Heart left ventricle (tissue), 16 donors: Measurements from ENCODE around the gene GSAP. TPM values are rescaled to one million over a fixed set of nuclear protein-coding genes. Genes with fewer than 3 reads are reported as not detected.

ENCODE experiments used
- ATAC-seq, 4 donors: fragments of 200-7000 bp; cut with Tn5 transposase; one replicate each; pipeline ENCODE4 v1.9.1; 2020 to 2022; ENCODE audit warnings: moderate library complexity in 4 of 4, mild to moderate bottlenecking in 3 of 4, moderate number of reproducible peaks in 1 of 4
- DNase-seq, 5 donors: peaks; one replicate each; pipeline ENCODE4 v3.0.0-alpha.2; 2020
- H3K27ac ChIP-seq, 12 donors: fragments of 200-600 bp; sonication (generic) in 4 of 12; one replicate each; pipeline versions ENCODE4 v1.5.0 to v1.8.0; 2016 to 2022; ENCODE audit warnings: mild to moderate bottlenecking in 2 of 12
- H3K27me3 ChIP-seq, 9 donors: fragments of 200-600 bp; sonication (generic) in 2 of 9; one replicate each; pipeline versions ENCODE4 v1.5.1 to v1.8.0; 2016 to 2022; ENCODE audit warnings: mild to moderate bottlenecking in 3 of 9
- H3K36me3 ChIP-seq, 9 donors: fragments of 200-600 bp; sonication (generic) in 2 of 9; one replicate each; pipeline versions ENCODE4 v1.5.0 to v1.8.0; 2018 to 2022; ENCODE audit warnings: mild to moderate bottlenecking in 2 of 9
- H3K4me1 ChIP-seq, 12 donors: fragments of 200-600 bp; sonication (generic) in 4 of 12; one replicate each; pipeline versions ENCODE4 v1.5.0 to v1.8.0; 2016 to 2022; ENCODE audit warnings: mild to moderate bottlenecking in 3 of 12
- H3K4me3 ChIP-seq, 12 donors: fragments of 200-600 bp; sonication (generic) in 4 of 12; one replicate each; pipeline versions ENCODE4 v1.5.0 to v1.8.0; 2017 to 2022; ENCODE audit warnings: mild to moderate bottlenecking in 9 of 12, moderate library complexity in 4 of 12
- H3K9me3 ChIP-seq, 12 donors: fragments of 200-600 bp; sonication (generic) in 4 of 12; one replicate each; pipeline versions ENCODE4 v1.5.0 to v1.8.0; 2016 to 2022; ENCODE audit warnings: mild to moderate bottlenecking in 1 of 12
- CTCF ChIP-seq, 12 donors: fragments of 200-600 bp; sonication (generic) in 4 of 12; IDR thresholded peaks; one replicate each; pipeline versions ENCODE4 v1.5.0 to v1.8.0; 2018 to 2022; ENCODE audit warnings: antibody characterized with exemption in 12 of 12, mild to moderate bottlenecking in 5 of 12
- POLR2A ChIP-seq, 2 donors: fragments of 450-650 bp; IDR thresholded peaks; one replicate each; pipeline ENCODE4 v1.6.1; 2017; ENCODE audit warnings: antibody characterized with exemption in 2 of 2, mild to moderate bottlenecking in 2 of 2, moderate library complexity in 2 of 2
- WGBS, 4 donors: extraction: QIAGEN DNeasy Blood & Tissue Kit in 2 of 4; methylation state at CpG; one replicate each; pipeline versions ENCODE4 v1.1.5 to v1.1.7; 2013 to 2018; 5-methylcytosine and 5-hydroxymethylcytosine counted together
- intact Hi-C, 10 donors: fragments of 100-400 bp; cut with DNase I; formaldehyde crosslinking; loops; one replicate each; pipeline versions ENCODE4 v1.11.1 to v1.14.2; 2022
- polyA plus RNA-seq, 2 donors: library from polyadenylated mRNA; stranded (reverse); fragments of 200-250 nt; gene quantifications; one replicate each; pipeline ENCODE4 v1.2.3, GENCODE V29; 2013
- total RNA-seq, 9 donors: library from RNA; depleted of rRNA in 2 of 9; stranded (reverse); fragments of >200 nt in 2 of 9; fragmentation: NEBNext Ultra II Directional in 3 of 9; extraction: Animal tissue kit (Norgen Biotek cat#: 25700) in 3 of 9; gene quantifications; one replicate each; pipeline versions ENCODE4 v1.1.0 to v1.2.4, GENCODE V29; 2016 to 2023
- donor health status: ischemic (EF 13 %, LVEDD 7.1; RV severe dilation, severe dysfunction).
- donor health status: healthy with polysubstance abuse.
- donor health status: DM: no; HTN: yes; CAD: no.
- donor health status: DM: no; HTN: no; CAD: no.
- donor health status: ischemic (EF 25% LVEDD 6.9; RV normal size, moderate dysfunction).
- donor health status: ischemic (EF 25% LVEDD 5.7; RV mildly dilated, moderate dysfunction).
- donor health status: healthy.
- donor health status: DM: yes; HTN: yes; CAD: no.
- donor health status: ischemic (EF 35%, LVEDD 5.7; RV mildly dilated, moderate dysfunction).
- donor health status: nonischemic (EF 11% LVEDD 7.7; RV severe dilation, severe dysfunction).
- donor health status: DM: yes; HTN: yes; CAD: no.
- donor health status: PGD.
- donor health status: ischemic (EF 29% LVEDD 5.4; RV normal size, mild dysfunction).
- donor health status: nonischemic (EF 23%, LVEDD 6.1; RV moderate dilation, normal function).

Gene GSAP
- total and polyA plus RNA-seq, 11 donors: 1.7 to 24.9 (median 6.5) TPM

- Histone ChIP-seq H3K4me1 (peaks cover 0 to 22% (median 0%) of the 10 kb centered on the region in 12 donors), H3K36me3 (peaks cover 0 to 25% (median 5%) of the 10 kb centered on the region in 9 donors), H3K27me3 (no peaks in the 10 kb centered on the region), H3K27ac (no peak overlapping the region), H3K9me3 (peaks cover 0 to 14% (median 0%) of the 10 kb centered on the region in 12 donors), H3K4me3 (no peak overlapping the region)
- no peak for TF ChIP-seq CTCF (IDR thresholded peaks at IDR 0.05)
- no peak for TF ChIP-seq POLR2A (IDR thresholded peaks at IDR 0.05)
- ATAC-seq: no peak
- intact Hi-C loops: no loop called here
- DNase-seq: peak in 1 of 5 donors; percentile 27
- 78 to 87% (median 83%) methylated on average over 17 of the region's 17 CpGs for WGBS, 4 donors
These were observed 109.7 kb downstream of the GSAP start for GRCh38 chr7:77306231-77307067.

- TF ChIP-seq POLR2A (IDR thresholded peaks at IDR 0.05) (no peak), CTCF (IDR thresholded peaks at IDR 0.05) (no peak)
- Histone ChIP-seq H3K36me3 (peaks cover 0 to 18% (median 4%) of the 10 kb centered on the region in 9 donors), H3K27me3 (no peaks in the 10 kb centered on the region), H3K4me1 (no peaks in the 10 kb centered on the region), H3K27ac (no peak overlapping the region), H3K9me3 (peaks cover 0 to 18% (median 7%) of the 10 kb centered on the region in 12 donors), H3K4me3 (no peak overlapping the region)
- 76 to 92% (median 86%) methylated on average over 2 of the region's 2 CpGs for WGBS, 4 donors
- DNase-seq (no peak), ATAC-seq (no peak)
- intact Hi-C loops: no loop called here
These were observed 120.6 kb downstream of the GSAP start for GRCh38 chr7:77295549-77295948.

DNA sequence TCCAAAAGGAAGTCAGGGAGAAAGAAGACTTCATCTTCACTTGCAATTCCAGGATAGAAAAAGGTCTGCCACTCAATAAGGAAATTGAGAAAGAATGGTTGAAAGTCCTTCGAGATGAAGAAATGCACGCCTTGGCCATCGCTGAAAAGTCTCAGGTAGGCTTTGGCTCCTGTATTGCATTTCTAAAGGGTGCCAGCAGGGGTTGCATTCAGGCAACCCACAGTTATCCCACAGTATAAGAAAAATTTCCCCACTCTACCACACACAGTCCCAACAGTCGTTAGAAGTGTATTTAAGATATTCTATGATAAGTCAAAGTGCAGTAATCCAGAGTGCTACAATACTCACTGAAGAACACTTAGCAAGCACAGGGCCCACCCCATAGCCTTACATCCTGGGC lies 123.1 kb downstream of the GSAP start:
- Histone ChIP-seq H3K36me3 (peaks cover 0 to 33% (median 6%) of the 10 kb centered on the region in 9 donors), H3K4me1 (no peaks in the 10 kb centered on the region), H3K4me3 (no peak overlapping the region), H3K27me3 (no peaks in the 10 kb centered on the region), H3K9me3 (peaks cover 0 to 18% (median 7%) of the 10 kb centered on the region in 12 donors), H3K27ac (no peak overlapping the region)
- TF ChIP-seq POLR2A (IDR thresholded peaks at IDR 0.05): no peak
- peak in 1 of 12 donors; percentile 5 for TF ChIP-seq CTCF (IDR thresholded peaks at IDR 0.05)
- ATAC-seq (no peak), DNase-seq (no peak)
- intact Hi-C loops: loop anchor here in 1 of 10 donors (5.0 kb wide), 1 partner anchor 49 kb away; no protein-coding TSS in a partner anchor
- 79 to 92% (median 85%) methylated on average over 4 of the region's 4 CpGs for WGBS, 4 donors

DNA sequence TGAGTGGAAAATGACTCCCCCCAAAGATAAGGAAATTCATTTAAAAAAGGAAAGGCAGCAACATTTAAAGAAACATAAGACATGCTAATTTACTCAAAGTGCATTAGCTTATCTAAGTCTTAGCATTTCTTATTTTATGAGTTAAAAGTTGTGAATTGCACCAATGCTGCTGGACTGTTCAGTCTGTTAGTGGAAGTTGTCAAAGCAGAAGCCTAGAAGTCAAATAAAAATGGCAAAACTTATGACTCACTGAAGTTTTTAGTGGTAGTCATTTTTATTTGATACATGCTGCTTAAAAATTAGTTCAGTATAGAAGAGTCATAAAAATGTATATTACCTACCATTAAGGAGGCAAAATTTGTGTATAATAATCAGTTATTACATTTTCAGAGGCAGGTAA lies 125.7 kb downstream of the GSAP start:
- Histone ChIP-seq H3K27me3 (no peaks in the 10 kb centered on the region), H3K36me3 (peaks cover 0 to 37% (median 6%) of the 10 kb centered on the region in 9 donors), H3K27ac (no peak overlapping the region), H3K4me1 (no peaks in the 10 kb centered on the region), H3K4me3 (no peak overlapping the region), H3K9me3 (no peaks in the 10 kb centered on the region)
- ATAC-seq (no peak), DNase-seq (no peak)
- intact Hi-C loops: loop anchor here in 1 of 10 donors (5.0 kb wide), 1 partner anchor 52 kb away; no protein-coding TSS in a partner anchor
- TF ChIP-seq POLR2A (IDR thresholded peaks at IDR 0.05): no peak
- TF ChIP-seq CTCF (IDR thresholded peaks at IDR 0.05): no peak
